Smooth muscle cell (in vitro differentiated cells): Measurements from ENCODE around the gene PSRC1. TPM values are rescaled to one million over a fixed set of nuclear protein-coding genes. Genes with fewer than 3 reads are reported as not detected.

ENCODE experiments used
- DNase-seq: peaks from one replicate; lab custom pipeline; 2025; ENCODE audit not compliant: unreplicated experiment; lab: John Stamatoyannopoulos, UW
- H2AFZ ChIP-seq: fragments of 200-600 bp; sonication (generic); 2 replicates; pipeline ENCODE4 v1.6.0; 2016; ENCODE audit warnings: antibody characterized with exemption, low read depth, mild to moderate bottlenecking
- H3F3A ChIP-seq: fragments of 200-600 bp; sonication (generic); 2 replicates; pipeline ENCODE4 v1.6.0; 2017; ENCODE audit warnings: antibody characterized with exemption, low read depth
- H3K27ac ChIP-seq: fragments of 200-600 bp; sonication (generic); 2 replicates; pipeline ENCODE4 v1.5.1; 2016; ENCODE audit warnings: low read depth, mild to moderate bottlenecking
- H3K27me3 ChIP-seq: fragments of 200-600 bp; sonication (generic); 2 replicates; pipeline ENCODE4 v1.6.1; 2016; ENCODE audit warnings: low read depth, mild to moderate bottlenecking
- H3K36me3 ChIP-seq: fragments of 200-600 bp; sonication (generic); 2 replicates; pipeline ENCODE4 v1.5.1; 2016; ENCODE audit warnings: low read depth
- H3K4me1 ChIP-seq: fragments of 200-600 bp; sonication (generic); 2 replicates; pipeline ENCODE4 v1.5.1; 2016; ENCODE audit warnings: low read depth
- H3K4me2 ChIP-seq: fragments of 200-600 bp; sonication (generic); 2 replicates; pipeline ENCODE4 v1.6.0; 2016; ENCODE audit warnings: mild to moderate bottlenecking
- H3K4me3 ChIP-seq: fragments of 200-600 bp; sonication (generic); 2 replicates; pipeline ENCODE4 v1.5.1; 2016; ENCODE audit warnings: mild to moderate bottlenecking
- H3K79me2 ChIP-seq: fragments of 200-600 bp; sonication (generic); 2 replicates; pipeline ENCODE4 v1.6.0; 2016; ENCODE audit warnings: low read depth, mild to moderate bottlenecking
- H3K9ac ChIP-seq: fragments of 200-600 bp; sonication (generic); 2 replicates; pipeline ENCODE4 v1.6.0; 2016; ENCODE audit warnings: low read depth
- H3K9me3 ChIP-seq: fragments of 200-600 bp; sonication (generic); replicated peaks from 2 replicates; pipeline ENCODE4 v1.5.1; 2016; ENCODE audit warnings: low read depth
- H4K20me1 ChIP-seq: fragments of 200-600 bp; sonication (generic); 2 replicates; pipeline ENCODE4 v1.6.0; 2016; ENCODE audit warnings: low read depth
- CTCF ChIP-seq: fragments of 200-600 bp; sonication (generic); IDR thresholded peaks from 2 replicates; pipeline ENCODE4 v1.5.1; 2017; ENCODE audit warnings: borderline replicate concordance, mild to moderate bottlenecking, antibody characterized with exemption; ENCODE audit not compliant: insufficient read depth, poor library complexity, severe bottlenecking
- WGBS: methylation state at CpG from one replicate; pipeline ENCODE4 v1.1.7; 2016; ENCODE audit warnings: low lambda C conversion rate; 5-methylcytosine and 5-hydroxymethylcytosine counted together
- polyA plus RNA-seq: library from polyadenylated mRNA; unstranded; fragments of >200 nt; fragmentation: Nextera tagmentation; extraction: Ambion mirVana; gene quantifications from 2 replicates; pipeline ENCODE4 v1.2.1, GENCODE V29; 2016
- total RNA-seq: library from RNA; depleted of rRNA; stranded (reverse); fragments of >200 nt; gene quantifications from 2 replicates; pipeline ENCODE4 v1.2.3, GENCODE V29; 2014

PSRC1 gene
- total and polyA plus RNA-seq, 2 experiments from 2014 or later, result 5.5 to 10.8 TPM

- TF ChIP-seq CTCF, result no peak
- Histone ChIP-seq H3K4me1 (peaks cover under 1% of the 10 kb centered on the region), H3K36me3 (no peaks in the 10 kb centered on the region), H3K27ac (no peak overlapping the region), H3K9ac (no peak overlapping the region), H3K27me3 (no peaks in the 10 kb centered on the region), H3K4me3 (no peak overlapping the region), H2AFZ (no peak overlapping the region), H3K9me3 (no peaks in the 10 kb centered on the region), H3K4me2 (no peak overlapping the region), H3K79me2 (no peaks in the 10 kb centered on the region), H3F3A (no peaks in the 10 kb centered on the region), H4K20me1 (no peaks in the 10 kb centered on the region)
- no peak for DNase-seq
- WGBS, result 91% methylated on average over 12 of the region's 12 CpGs
Measured at GRCh38 chr1:109312978-109313775, 30.2 kb upstream of the PSRC1 start.

GRCh38 chr1:109312246-109312645, 29.3 kb upstream of the PSRC1 start:
- Histone ChIP-seq H3F3A (no peaks in the 10 kb centered on the region), H3K9ac (no peak overlapping the region), H3K4me2 (no peak overlapping the region), H4K20me1 (no peaks in the 10 kb centered on the region), H3K79me2 (no peaks in the 10 kb centered on the region), H3K27ac (no peak overlapping the region), H3K4me3 (no peak overlapping the region), H3K27me3 (no peaks in the 10 kb centered on the region), H3K4me1 (peaks cover 10% of the 10 kb centered on the region), H3K36me3 (no peaks in the 10 kb centered on the region), H2AFZ (no peak overlapping the region), H3K9me3 (no peaks in the 10 kb centered on the region)
- 71% methylated on average over 2 of the region's 2 CpGs for WGBS
- no peak for TF ChIP-seq CTCF
- DNase-seq, result no peak

GRCh38 chr1:109309347-109309746, 26.4 kb upstream of the PSRC1 start:
- Histone ChIP-seq H4K20me1 (no peaks in the 10 kb centered on the region), H2AFZ (no peak overlapping the region), H3K79me2 (no peaks in the 10 kb centered on the region), H3K36me3 (no peaks in the 10 kb centered on the region), H3K9me3 (no peaks in the 10 kb centered on the region), H3F3A (no peaks in the 10 kb centered on the region), H3K27me3 (no peaks in the 10 kb centered on the region), H3K4me3 (no peak overlapping the region), H3K4me2 (no peak overlapping the region), H3K4me1 (peaks cover 23% of the 10 kb centered on the region), H3K9ac (no peak overlapping the region), H3K27ac (no peak overlapping the region)
- TF ChIP-seq CTCF, result no peak
- 81% methylated on average over 2 of the region's 2 CpGs for WGBS
- DNase-seq, result no peak
